Lower lobe of right lung (tissue), 2 donors: Measurements from ENCODE around the gene SREBF2. TPM values are rescaled to one million over a fixed set of nuclear protein-coding genes. Genes with fewer than 3 reads are reported as not detected.

ENCODE experiments used
- ATAC-seq, 2 donors: fragments of 200-7000 bp; cut with Tn5 transposase; one replicate each; pipeline ENCODE4 v1.9.1; 2020 to 2022; ENCODE audit warnings: mild to moderate bottlenecking in 2 of 2, moderate library complexity in 2 of 2
- DNase-seq: peaks from one replicate; pipeline ENCODE4 v3.0.0-alpha.2; 2020
- H3K27ac ChIP-seq: fragments of 200-600 bp; one replicate; pipeline ENCODE4 v1.8.0; 2022
- H3K27me3 ChIP-seq: fragments of 200-600 bp; one replicate; pipeline ENCODE4 v1.8.0; 2022; ENCODE audit warnings: low read depth
- H3K36me3 ChIP-seq: fragments of 200-600 bp; one replicate; pipeline ENCODE4 v1.8.0; 2022; ENCODE audit warnings: mild to moderate bottlenecking
- H3K4me1 ChIP-seq: fragments of 200-600 bp; one replicate; pipeline ENCODE4 v1.8.0; 2022
- H3K4me3 ChIP-seq: fragments of 200-600 bp; one replicate; pipeline ENCODE4 v1.8.0; 2022; ENCODE audit warnings: mild to moderate bottlenecking
- H3K9me3 ChIP-seq: fragments of 200-600 bp; one replicate; pipeline ENCODE4 v1.8.0; 2022
- intact Hi-C: fragments of 100-400 bp; cut with DNase I; formaldehyde crosslinking; loops from one replicate; pipeline ENCODE4 v1.11.0; 2022
- total RNA-seq: library from RNA; stranded (reverse); fragmentation: NEBNext Ultra II Directional; extraction: Animal tissue kit (Norgen Biotek cat#: 25700); gene quantifications from one replicate; pipeline ENCODE4 v1.2.1, GENCODE V29; 2021
- TF ChIP-seq, protein P1 (sequence below): fragments of 200-600 bp; IDR thresholded peaks from one replicate; pipeline ENCODE4 v1.8.0; 2022; ENCODE audit warnings: antibody characterized with exemption, mild to moderate bottlenecking
- donor health status: DM: no; HTN: yes; CAD: no; lungs with severe emphysema.

Gene SREBF2
- total RNA-seq, 1 donor from 2014 or later: 132 TPM

DNA sequence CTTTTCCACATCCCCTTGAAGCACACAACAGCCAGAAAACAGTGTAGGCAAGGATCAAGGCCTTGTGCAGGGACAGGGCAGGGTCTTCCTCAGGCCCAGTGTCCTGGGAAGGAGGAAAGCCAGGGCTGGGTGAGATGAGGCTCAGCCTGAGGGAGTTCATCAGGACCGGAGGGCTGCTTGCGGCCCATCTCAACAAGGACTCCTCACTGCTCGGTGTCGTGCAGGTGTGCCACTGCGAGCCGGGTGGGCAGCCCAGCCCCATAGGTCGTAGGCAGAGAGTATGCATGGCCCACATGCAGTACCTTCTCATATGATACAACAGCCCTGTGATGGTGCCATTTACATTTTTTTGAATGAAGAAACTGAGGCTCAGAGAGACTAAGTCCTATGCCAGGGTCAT is 69.1 kb downstream of the SREBF2 start:
- intact Hi-C loops: no loop called here

DNA sequence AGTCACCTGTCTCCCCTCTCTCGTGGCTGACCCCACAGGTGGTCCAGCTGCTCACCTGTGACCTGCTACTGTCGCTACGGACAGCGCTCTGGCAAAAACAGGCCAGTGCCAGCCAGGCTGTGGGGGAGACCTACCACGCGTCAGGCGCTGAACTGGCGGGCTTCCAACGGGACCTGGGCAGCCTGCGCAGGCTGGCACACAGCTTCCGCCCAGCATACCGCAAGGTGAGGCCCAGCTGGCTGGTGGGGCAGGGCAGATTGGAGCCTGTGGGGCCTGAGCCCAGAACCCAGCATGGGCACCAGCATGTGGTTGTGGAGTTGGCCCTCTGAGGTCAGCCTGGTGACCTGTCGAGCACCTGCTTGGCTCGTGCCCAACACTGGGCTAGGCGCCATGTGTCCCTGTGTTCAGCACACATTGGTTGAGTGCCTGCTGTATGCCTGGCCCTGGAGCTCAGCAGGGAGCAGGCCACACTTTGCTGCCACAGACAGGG is 70.1 kb downstream of the SREBF2 start:
- ATAC-seq (peak in 1 of 2 donors; percentile 13), DNase-seq (no peak)
- no peaks in the 10 kb centered on the region for H3K27me3 ChIP-seq
- H3K4me1 ChIP-seq: no peaks in the 10 kb centered on the region
- peaks cover 86% of the 10 kb centered on the region for H3K36me3 ChIP-seq
- TF ChIP-seq, protein P1, sequence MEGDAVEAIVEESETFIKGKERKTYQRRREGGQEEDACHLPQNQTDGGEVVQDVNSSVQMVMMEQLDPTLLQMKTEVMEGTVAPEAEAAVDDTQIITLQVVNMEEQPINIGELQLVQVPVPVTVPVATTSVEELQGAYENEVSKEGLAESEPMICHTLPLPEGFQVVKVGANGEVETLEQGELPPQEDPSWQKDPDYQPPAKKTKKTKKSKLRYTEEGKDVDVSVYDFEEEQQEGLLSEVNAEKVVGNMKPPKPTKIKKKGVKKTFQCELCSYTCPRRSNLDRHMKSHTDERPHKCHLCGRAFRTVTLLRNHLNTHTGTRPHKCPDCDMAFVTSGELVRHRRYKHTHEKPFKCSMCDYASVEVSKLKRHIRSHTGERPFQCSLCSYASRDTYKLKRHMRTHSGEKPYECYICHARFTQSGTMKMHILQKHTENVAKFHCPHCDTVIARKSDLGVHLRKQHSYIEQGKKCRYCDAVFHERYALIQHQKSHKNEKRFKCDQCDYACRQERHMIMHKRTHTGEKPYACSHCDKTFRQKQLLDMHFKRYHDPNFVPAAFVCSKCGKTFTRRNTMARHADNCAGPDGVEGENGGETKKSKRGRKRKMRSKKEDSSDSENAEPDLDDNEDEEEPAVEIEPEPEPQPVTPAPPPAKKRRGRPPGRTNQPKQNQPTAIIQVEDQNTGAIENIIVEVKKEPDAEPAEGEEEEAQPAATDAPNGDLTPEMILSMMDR: no peak
- H3K27ac ChIP-seq: no peak overlapping the region
- intact Hi-C loops: no loop called here
- no peak overlapping the region for H3K4me3 ChIP-seq
- H3K9me3 ChIP-seq: no peaks in the 10 kb centered on the region

More for the DNA sequence above, 69.1 kb downstream of the SREBF2 start:
- H3K9me3 ChIP-seq: no peaks in the 10 kb centered on the region
- no peak overlapping the region for H3K27ac ChIP-seq
- no peaks in the 10 kb centered on the region for H3K27me3 ChIP-seq
- DNase-seq: no peak
- TF ChIP-seq, protein P1: no peak
- H3K4me3 ChIP-seq: no peak overlapping the region
- ATAC-seq: no peak
- H3K4me1 ChIP-seq: no peaks in the 10 kb centered on the region
- H3K36me3 ChIP-seq: peaks cover 96% of the 10 kb centered on the region

DNA sequence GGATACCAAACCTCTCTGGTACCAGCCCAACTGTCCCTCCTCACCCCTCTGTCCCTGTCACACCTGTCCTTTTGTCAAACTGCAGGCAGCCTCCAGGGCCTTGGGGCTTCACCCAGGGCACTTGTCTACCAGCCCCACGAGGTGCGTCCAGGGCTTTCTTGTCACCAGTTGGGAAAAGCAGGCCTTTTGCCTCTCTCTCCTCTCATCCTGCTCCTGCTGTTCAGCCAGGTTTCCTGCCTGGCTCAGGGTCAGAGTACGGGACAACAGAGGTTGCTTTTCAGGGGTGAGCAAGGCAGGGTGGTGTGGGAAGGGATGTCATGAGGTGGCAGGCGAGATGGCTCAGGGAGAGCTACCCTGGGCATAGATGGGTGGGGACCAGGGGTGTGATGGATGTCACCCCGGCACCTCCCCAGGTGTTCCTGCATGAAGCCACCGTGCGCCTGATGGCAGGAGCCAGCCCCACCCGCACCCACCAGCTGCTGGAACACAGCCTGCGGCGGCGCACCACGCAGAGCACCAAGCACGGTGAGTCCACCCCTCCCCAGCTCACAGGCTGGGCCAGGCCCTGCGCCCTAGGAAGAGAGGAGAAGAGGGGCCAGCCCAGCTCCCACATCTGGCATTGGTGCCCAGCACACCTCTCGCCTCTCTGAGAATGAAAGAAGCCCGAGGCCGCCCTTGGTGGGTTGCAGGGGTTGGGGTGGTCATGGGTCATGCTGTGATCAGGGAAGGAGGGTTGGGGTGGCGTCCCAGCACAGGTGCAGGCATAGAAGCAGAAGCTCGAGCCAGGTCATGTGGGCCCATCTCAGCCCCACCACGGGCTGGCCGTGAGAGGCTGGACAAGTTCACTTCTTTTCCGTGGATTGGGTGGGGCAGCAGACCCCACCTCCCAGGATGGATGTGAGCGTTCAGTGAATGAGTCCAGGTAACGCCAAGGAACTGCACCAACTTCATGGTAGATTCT is 71.8 kb downstream of the SREBF2 start:
- no peak overlapping the region for H3K27ac ChIP-seq
- intact Hi-C loops: no loop called here
- TF ChIP-seq, protein P1: no peak
- no peak for DNase-seq
- H3K9me3 ChIP-seq: no peaks in the 10 kb centered on the region
- H3K27me3 ChIP-seq: peaks cover 9% of the 10 kb centered on the region
- ATAC-seq: no peak
- H3K36me3 ChIP-seq: peaks cover 69% of the 10 kb centered on the region
- H3K4me1 ChIP-seq: peaks cover 6% of the 10 kb centered on the region
- no peak overlapping the region for H3K4me3 ChIP-seq

DNA sequence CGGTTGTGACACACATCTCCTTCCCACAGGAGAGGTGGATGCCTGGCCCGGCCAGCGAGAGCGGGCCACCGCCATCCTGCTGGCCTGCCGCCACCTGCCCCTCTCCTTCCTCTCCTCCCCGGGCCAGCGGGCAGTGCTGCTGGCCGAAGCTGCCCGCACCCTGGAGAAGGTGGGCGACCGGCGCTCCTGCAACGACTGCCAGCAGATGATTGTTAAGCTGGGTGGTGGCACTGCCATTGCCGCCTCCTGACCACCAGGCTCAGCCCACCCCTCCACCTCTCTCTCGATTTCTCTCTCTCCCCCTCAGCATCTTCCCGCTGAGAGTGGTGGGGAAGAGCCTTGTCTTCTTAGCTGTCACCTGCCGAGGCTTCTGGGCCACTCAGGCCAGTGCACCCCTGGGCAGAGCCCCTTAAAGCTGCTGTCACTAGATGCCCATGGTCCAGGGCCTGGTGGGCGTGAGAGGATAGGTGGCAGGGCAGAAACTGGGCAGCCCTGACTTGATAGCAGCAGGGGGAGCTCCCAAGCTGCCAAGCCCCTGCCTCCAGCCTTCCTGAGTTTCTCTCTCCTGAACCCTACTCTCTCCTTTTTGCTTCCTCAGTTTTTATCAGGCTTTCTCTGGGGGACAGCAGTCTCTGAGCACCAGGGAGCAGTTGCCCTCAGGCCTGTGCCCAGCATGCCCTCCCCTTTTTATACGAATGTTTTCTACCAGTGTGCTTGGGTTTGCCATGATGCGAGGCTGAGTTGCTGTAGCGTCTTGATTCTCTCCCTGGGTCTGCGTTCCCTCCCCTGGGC is 72.7 kb downstream of the SREBF2 start:
- DNase-seq: no peak
- H3K27me3 ChIP-seq: peaks cover 18% of the 10 kb centered on the region
- no peak overlapping the region for H3K27ac ChIP-seq
- no peak overlapping the region for H3K4me3 ChIP-seq
- TF ChIP-seq, protein P1: no peak
- intact Hi-C loops: no loop called here
- no peak for ATAC-seq
- peaks cover 9% of the 10 kb centered on the region for H3K4me1 ChIP-seq
- peaks cover 60% of the 10 kb centered on the region for H3K36me3 ChIP-seq
- H3K9me3 ChIP-seq: no peaks in the 10 kb centered on the region

DNA sequence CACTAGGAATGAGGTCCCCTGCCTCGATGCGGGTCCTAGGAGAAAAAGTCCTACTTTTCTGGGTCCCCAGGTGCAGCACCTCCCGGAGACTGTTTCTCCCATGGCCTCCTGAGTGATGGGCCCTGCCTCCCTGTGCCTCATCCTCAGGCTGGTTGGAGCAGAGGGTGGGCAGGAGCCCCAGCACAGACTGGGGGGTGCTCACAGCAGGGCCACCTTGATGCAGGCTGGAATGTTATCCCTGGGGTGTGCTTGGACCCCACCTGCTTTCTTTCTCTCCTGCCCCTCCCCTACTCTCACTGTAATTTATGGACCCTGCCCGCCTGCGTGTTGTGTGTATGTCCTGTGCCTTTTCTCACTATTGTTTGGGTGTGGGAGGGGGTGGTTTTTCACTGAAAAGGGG is 73.9 kb downstream of the SREBF2 start:
- DNase-seq (no peak), ATAC-seq (no peak)
- Histone ChIP-seq H3K9me3 (no peaks in the 10 kb centered on the region), H3K36me3 (peaks cover 48% of the 10 kb centered on the region), H3K27me3 (peaks cover 30% of the 10 kb centered on the region), H3K27ac (no peak overlapping the region), H3K4me1 (peaks cover 17% of the 10 kb centered on the region), H3K4me3 (no peak overlapping the region)
- TF ChIP-seq, protein P1: no peak
- intact Hi-C loops: no loop called here
